Suprapubic skin (tissue), 4 donors: ENCODE data around the gene AGTR1. TPM values are rescaled to one million over a fixed set of nuclear protein-coding genes. Genes with fewer than 3 reads are reported as not detected.

Source experiments
- DNase-seq, 2 donors: peaks; one replicate each; pipeline ENCODE4 v3.0.0-alpha.2; 2019; ENCODE audit warnings: low spot score in 2 of 2
- H3K27ac ChIP-seq: fragments of 200-600 bp; sonication (generic); one replicate; pipeline ENCODE4 v1.5.1; 2019
- H3K27me3 ChIP-seq: fragments of 200-600 bp; sonication (generic); one replicate; pipeline ENCODE4 v1.5.1; 2019
- H3K36me3 ChIP-seq: fragments of 200-600 bp; sonication (generic); one replicate; pipeline ENCODE4 v1.5.1; 2019
- H3K4me1 ChIP-seq: fragments of 200-600 bp; sonication (generic); one replicate; pipeline ENCODE4 v1.5.1; 2019
- H3K4me3 ChIP-seq: fragments of 200-600 bp; sonication (generic); one replicate; pipeline ENCODE4 v1.5.1; 2019; ENCODE audit warnings: mild to moderate bottlenecking
- H3K9me3 ChIP-seq: fragments of 200-600 bp; sonication (generic); one replicate; pipeline ENCODE4 v1.5.1; 2019
- EP300 ChIP-seq: sonication (generic); formaldehyde crosslinking; IDR thresholded peaks from one replicate; pipeline ENCODE4 v1.6.1; 2017; ENCODE audit warnings: antibody characterized with exemption
- POLR2A ChIP-seq, 2 donors: fragments of 450-650 bp; IDR thresholded peaks; one replicate each; pipeline ENCODE4 v1.6.1; 2017; ENCODE audit warnings: antibody characterized with exemption in 2 of 2, mild to moderate bottlenecking in 2 of 2, moderate library complexity in 2 of 2
- POLR2AphosphoS5 ChIP-seq, 3 donors: sonication (generic); formaldehyde crosslinking; IDR thresholded peaks; one replicate each; pipeline ENCODE4 v1.6.1; 2017; ENCODE audit warnings: antibody characterized with exemption in 3 of 3
- WGBS: methylation state at CpG from one replicate; pipeline ENCODE4 v1.1.5; 2018; 5-methylcytosine and 5-hydroxymethylcytosine counted together
- total RNA-seq, 4 donors: library from RNA; depleted of rRNA; stranded (reverse); fragments of >200 nt; gene quantifications; one replicate each; pipeline ENCODE4 v1.1.0, GENCODE V29; 2016
- TF ChIP-seq, protein P1 (sequence below), 2 donors: fragments of 200-600 bp in 1 of 2; fragments of 450-650 bp in 1 of 2; sonication (generic) in 1 of 2; IDR thresholded peaks; one replicate each; pipeline ENCODE4 v1.5.1; 2016 to 2019; ENCODE audit warnings: antibody characterized with exemption in 2 of 2, mild to moderate bottlenecking in 1 of 2, moderate library complexity in 1 of 2

AGTR1 gene
- total RNA-seq, 4 donors from 2014 or later = 6.3 to 17.4 (median 14.1) TPM

DNA sequence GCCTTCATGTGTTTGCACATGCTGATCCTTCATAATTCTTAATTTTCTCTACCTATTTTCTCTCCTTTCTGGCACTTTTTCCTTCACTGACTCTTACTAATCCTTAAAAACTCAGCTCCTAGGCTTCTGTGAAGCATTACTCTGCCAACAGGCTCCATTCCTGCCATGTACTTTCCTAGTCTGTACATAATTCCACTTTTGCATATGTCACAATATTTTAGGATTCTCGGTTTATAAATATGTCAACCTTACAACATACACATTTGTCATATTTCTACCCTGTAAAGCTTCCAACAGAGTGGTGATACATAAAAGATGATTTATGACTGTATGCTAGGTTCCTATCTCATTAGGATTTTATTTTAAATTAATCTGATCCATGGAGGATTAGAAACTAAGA is 38.2 kb upstream of the AGTR1 start:
- H3K9me3 ChIP-seq = no peaks in the 10 kb centered on the region
- H3K27me3 ChIP-seq = no peaks in the 10 kb centered on the region
- H3K4me1 ChIP-seq = no peaks in the 10 kb centered on the region
- no peak for TF ChIP-seq POLR2AphosphoS5 (IDR thresholded peaks at IDR 0.05)
- TF ChIP-seq EP300 = no peak
- TF ChIP-seq, protein P1, sequence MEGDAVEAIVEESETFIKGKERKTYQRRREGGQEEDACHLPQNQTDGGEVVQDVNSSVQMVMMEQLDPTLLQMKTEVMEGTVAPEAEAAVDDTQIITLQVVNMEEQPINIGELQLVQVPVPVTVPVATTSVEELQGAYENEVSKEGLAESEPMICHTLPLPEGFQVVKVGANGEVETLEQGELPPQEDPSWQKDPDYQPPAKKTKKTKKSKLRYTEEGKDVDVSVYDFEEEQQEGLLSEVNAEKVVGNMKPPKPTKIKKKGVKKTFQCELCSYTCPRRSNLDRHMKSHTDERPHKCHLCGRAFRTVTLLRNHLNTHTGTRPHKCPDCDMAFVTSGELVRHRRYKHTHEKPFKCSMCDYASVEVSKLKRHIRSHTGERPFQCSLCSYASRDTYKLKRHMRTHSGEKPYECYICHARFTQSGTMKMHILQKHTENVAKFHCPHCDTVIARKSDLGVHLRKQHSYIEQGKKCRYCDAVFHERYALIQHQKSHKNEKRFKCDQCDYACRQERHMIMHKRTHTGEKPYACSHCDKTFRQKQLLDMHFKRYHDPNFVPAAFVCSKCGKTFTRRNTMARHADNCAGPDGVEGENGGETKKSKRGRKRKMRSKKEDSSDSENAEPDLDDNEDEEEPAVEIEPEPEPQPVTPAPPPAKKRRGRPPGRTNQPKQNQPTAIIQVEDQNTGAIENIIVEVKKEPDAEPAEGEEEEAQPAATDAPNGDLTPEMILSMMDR (IDR thresholded peaks at IDR 0.05) = no peak
- TF ChIP-seq POLR2A (IDR thresholded peaks at IDR 0.05) = no peak
- 76% methylated on average over 1 of the region's 1 CpG for whole genome bisulfite sequencing
- no peak overlapping the region for H3K4me3 ChIP-seq
- no peak overlapping the region for H3K27ac ChIP-seq
- DNase-seq = no peak
- no peaks in the 10 kb centered on the region for H3K36me3 ChIP-seq

DNA sequence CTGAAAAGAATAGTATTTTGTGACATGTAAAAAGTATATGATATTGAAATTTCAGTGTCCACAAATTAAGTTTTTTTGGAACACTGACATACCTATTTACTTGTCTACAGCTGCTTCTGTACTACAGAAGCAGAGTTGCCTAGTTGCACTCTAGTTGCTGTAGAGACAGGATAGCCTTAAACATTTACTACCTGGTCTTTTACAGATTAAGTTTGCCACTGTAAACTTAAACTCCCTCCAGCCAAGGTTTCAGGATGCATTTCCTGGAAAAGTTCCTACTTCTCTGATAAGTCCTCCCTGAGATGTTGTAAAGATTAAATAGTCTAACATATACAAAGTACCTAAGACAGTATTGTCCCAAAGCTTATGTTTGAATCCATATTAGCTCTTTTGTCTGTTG is 17.4 kb upstream of the AGTR1 start:
- Histone ChIP-seq H3K36me3 (no peaks in the 10 kb centered on the region), H3K4me3 (no peak overlapping the region)
- TF ChIP-seq, protein P1 (IDR thresholded peaks at IDR 0.05) = no peak
- no peak for TF ChIP-seq EP300
- TF ChIP-seq POLR2AphosphoS5 (IDR thresholded peaks at IDR 0.05) = no peak
- no peak for TF ChIP-seq POLR2A (IDR thresholded peaks at IDR 0.05)

GRCh38 chr3:148681080-148681479 is 16.6 kb upstream of the AGTR1 start:
- TF ChIP-seq EP300 (no peak), POLR2A (IDR thresholded peaks at IDR 0.05) (no peak), POLR2AphosphoS5 (IDR thresholded peaks at IDR 0.05) (no peak)
- TF ChIP-seq, protein P1 (IDR thresholded peaks at IDR 0.05) = no peak
- Histone ChIP-seq H3K36me3 (no peaks in the 10 kb centered on the region), H3K9me3 (no peaks in the 10 kb centered on the region), H3K27ac (no peak overlapping the region), H3K4me1 (no peaks in the 10 kb centered on the region), H3K4me3 (no peak overlapping the region), H3K27me3 (no peaks in the 10 kb centered on the region)
- WGBS = 44% methylated on average over 1 of the region's 1 CpG
- DNase-seq = no peak

More for the DNA sequence above, 17.4 kb upstream of the AGTR1 start:
- no peaks in the 10 kb centered on the region for H3K27me3 ChIP-seq
- no peaks in the 10 kb centered on the region for H3K9me3 ChIP-seq
- H3K27ac ChIP-seq = no peak overlapping the region
- no peaks in the 10 kb centered on the region for H3K4me1 ChIP-seq
- no peak for DNase-seq

DNA sequence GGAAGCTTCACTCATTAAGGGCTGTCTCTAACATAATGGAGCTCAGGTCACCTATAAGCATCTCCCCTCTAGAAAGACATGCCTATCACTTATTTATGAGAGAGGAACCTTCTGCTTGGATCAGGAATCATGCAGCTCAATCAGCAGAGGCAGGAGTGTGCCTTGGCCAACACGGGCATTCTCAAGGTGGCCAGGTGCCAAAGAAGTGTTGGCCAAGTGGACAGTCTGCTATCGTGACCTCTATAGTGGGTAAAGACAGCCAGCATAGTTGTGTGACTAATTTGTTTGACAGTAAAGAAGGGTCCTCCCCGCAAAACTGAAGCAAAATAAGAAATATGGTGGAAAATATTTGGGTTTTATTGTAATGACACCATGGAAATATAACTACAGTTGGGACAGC is 14.7 kb upstream of the AGTR1 start:
- Histone ChIP-seq H3K27me3 (no peaks in the 10 kb centered on the region), H3K4me3 (no peak overlapping the region), H3K36me3 (no peaks in the 10 kb centered on the region), H3K27ac (no peak overlapping the region), H3K9me3 (no peaks in the 10 kb centered on the region), H3K4me1 (no peaks in the 10 kb centered on the region)
- 80% methylated on average over 3 of the region's 3 CpGs for WGBS
- no peak for DNase-seq
- TF ChIP-seq POLR2AphosphoS5 (IDR thresholded peaks at IDR 0.05) (no peak), EP300 (no peak), POLR2A (IDR thresholded peaks at IDR 0.05) (no peak)
- TF ChIP-seq, protein P1 (IDR thresholded peaks at IDR 0.05) = no peak

DNA sequence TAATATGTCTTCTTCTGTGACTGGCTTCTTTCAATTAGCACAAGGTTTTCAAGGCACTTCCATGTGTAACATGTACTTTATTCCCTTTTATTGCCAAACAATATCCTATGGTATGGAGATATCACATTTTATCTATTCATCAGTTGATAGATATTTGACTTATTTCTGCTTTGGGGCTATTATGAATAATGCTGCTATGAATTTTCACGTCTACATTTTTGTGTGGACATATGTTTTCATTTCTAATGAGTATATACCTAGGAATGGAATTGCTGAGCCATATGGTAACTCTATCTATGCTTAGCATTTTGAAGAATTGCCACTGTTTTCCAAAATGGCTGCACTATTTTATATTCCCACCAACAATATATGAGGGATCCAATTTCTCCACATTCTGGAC is 3.6 kb upstream of the AGTR1 start:
- no peak for DNase-seq
- Histone ChIP-seq H3K36me3 (no peaks in the 10 kb centered on the region), H3K9me3 (no peaks in the 10 kb centered on the region), H3K4me1 (peaks cover 7% of the 10 kb centered on the region), H3K27me3 (peaks cover 12% of the 10 kb centered on the region), H3K27ac (no peak overlapping the region), H3K4me3 (no peak overlapping the region)
- TF ChIP-seq POLR2AphosphoS5 (IDR thresholded peaks at IDR 0.05) = no peak
- TF ChIP-seq, protein P1 (IDR thresholded peaks at IDR 0.05) = no peak
- no peak for TF ChIP-seq EP300
- TF ChIP-seq POLR2A (IDR thresholded peaks at IDR 0.05) = no peak
- WGBS = 42% methylated on average over 1 of the region's 1 CpG
